Left renal cortex interstitium (tissue), 4 donors: ENCODE results near the gene GSS. TPM values are rescaled to one million over a fixed set of nuclear protein-coding genes. Genes with fewer than 3 reads are reported as not detected.

Source experiments
- DNase-seq, 4 donors: peaks; one replicate each; pipeline ENCODE4 v3.0.0-alpha.2; 2013; ENCODE audit warnings: low read depth in 4 of 4, low spot score in 2 of 4, missing footprints in 1 of 4
- polyA plus RNA-seq, 4 donors: library from polyadenylated mRNA; unstranded; fragments of 120-200 nt; gene quantifications; one replicate each; pipeline ENCODE4 v1.2.1, GENCODE V29; 2013; ENCODE audit not compliant: insufficient read length in 4 of 4

Gene GSS
- polyA plus RNA-seq, 4 donors: 50.1 to 61.3 (median 59.0) TPM

- no peak for DNase-seq
Observed at GRCh38 chr20:34994509-34995131, 39.0 kb upstream of the GSS start.

GRCh38 chr20:34993941-34994508 lies 38.4 kb upstream of the GSS start:
- DNase-seq: no peak

- DNase-seq: no peak
Observed at GRCh38 chr20:34992751-34993417, 37.3 kb upstream of the GSS start.

GRCh38 chr20:34990661-34991214 lies 35.1 kb upstream of the GSS start:
- no peak for DNase-seq

- no peak for DNase-seq
Observed at GRCh38 chr20:34990231-34990630, 34.6 kb upstream of the GSS start.

GRCh38 chr20:34989670-34990069 lies 34.1 kb upstream of the GSS start:
- no peak for DNase-seq

- DNase-seq: no peak
Observed at GRCh38 chr20:34989118-34989517, 33.5 kb upstream of the GSS start.

GRCh38 chr20:34988191-34988540 lies 32.6 kb upstream of the GSS start:
- no peak for DNase-seq

GRCh38 chr20:34987288-34988190 lies 31.9 kb upstream of the GSS start:
- peak in 1 of 4 donors; percentile 12 for DNase-seq

GRCh38 chr20:34986311-34987287 lies 31.0 kb upstream of the GSS start:
- no peak for DNase-seq

GRCh38 chr20:34985461-34986310 lies 30.1 kb upstream of the GSS start:
- no peak for DNase-seq

- no peak for DNase-seq
Observed at GRCh38 chr20:34984756-34985261, 29.2 kb upstream of the GSS start.

GRCh38 chr20:34983995-34984735 lies 28.6 kb upstream of the GSS start:
- no peak for DNase-seq

- DNase-seq: no peak
Observed at GRCh38 chr20:34983089-34983820, 27.6 kb upstream of the GSS start.

- no peak for DNase-seq
Observed at GRCh38 chr20:34982270-34983088, 26.9 kb upstream of the GSS start.

GRCh38 chr20:34980543-34981233 lies 25.1 kb upstream of the GSS start:
- DNase-seq: no peak
